ENCODE results near the gene NOX4.
"Not testable (repeated sequence)": the region's sequence is repeated elsewhere in the genome, so short reads cannot be mapped to it uniquely, and the experiment has no call there.

Gene NOX4

GRCh38 chr11:89379976-89380771 lies 111.0 kb downstream of the NOX4 start:
- not testable (repeated sequence) for DNase-seq

- not testable (repeated sequence) for DNase-seq
These were observed 112.2 kb downstream of the NOX4 start for GRCh38 chr11:89378986-89379385.

- DNase-seq: not testable (repeated sequence)
These were observed 121.8 kb downstream of the NOX4 start for GRCh38 chr11:89369356-89369755.

DNA sequence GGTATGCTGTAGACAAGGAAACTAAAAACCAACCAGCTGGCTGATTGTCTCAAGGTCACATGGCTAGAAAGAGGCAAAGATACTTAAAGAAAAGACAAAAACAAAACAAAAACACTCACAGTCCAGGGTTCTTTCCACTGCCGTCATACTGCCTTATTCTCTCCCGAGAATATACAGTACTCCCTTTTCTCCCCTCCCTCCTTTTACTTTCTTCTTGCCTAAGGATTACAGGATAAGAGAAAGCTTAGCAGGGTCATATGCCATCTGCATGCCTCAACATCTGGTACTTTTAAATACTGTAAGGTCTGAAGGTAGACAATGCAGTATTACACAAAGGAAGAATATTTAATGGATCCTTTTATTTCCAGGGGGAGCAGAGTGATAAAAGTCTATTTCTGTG lies 126.3 kb downstream of the NOX4 start:
- not testable (repeated sequence) for DNase-seq

DNA sequence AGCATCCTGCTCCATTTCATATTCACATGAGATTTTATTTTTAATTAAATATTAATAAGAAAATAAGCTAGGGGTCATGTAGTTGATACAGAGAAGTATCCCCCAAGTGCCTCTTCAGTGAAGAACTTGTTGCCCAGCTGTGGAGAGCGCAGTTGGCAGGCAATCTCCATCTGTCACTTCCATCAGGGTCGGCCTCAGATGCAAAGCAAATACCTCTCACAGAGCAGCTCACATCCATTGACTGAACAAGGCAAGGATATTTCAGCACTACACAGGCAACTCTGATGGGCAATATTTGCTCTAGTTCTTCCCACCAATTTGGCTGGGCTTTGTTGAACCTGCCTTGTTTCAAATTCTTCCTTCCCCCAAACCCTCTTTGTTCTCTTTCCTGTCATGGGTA lies 129.4 kb downstream of the NOX4 start:
- no peak for DNase-seq

- not testable (repeated sequence) for DNase-seq
These were observed 132.0 kb downstream of the NOX4 start for GRCh38 chr11:89359208-89359607.

DNA sequence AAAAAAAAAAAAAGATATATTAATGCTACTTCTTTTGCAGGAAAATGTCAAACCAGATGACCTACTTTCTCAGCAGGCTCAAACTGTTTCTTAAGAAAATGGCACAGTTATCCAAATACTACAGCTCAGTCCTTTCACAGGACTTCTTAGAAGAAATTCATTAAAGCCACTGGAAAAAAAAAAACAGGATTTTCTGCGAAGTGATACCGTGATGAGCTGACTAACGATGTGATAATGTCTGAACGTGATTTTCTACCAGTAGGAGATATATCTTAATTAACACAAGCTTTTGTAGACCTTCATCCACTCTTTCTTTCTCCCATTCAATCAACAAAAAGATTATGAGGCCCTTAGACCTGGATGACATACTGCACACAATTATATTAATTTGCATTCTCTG lies 132.4 kb downstream of the NOX4 start:
- DNase-seq: no peak

GRCh38 chr11:89355646-89356045 lies 135.5 kb downstream of the NOX4 start:
- DNase-seq: no peak

- DNase-seq: not testable (repeated sequence)
These were observed 136.7 kb downstream of the NOX4 start for GRCh38 chr11:89354513-89354912.

DNA sequence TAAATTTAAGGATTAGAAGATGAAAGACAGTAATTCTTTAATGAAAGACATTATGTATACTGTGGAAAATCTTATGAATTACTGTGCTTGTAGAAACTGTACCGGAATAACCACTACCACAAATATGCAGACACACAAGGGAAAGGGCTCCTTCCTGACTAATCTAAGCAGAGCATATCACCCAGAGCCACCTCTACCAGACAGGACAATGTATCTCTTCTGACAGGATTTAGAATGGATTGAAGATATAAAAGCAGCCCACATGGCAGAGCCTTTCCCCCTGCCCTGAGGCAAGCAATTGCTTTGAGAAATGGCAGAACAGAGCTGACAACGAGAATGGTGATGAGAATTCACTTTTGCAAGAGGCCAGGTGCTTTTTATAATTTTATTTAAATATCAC lies 144.1 kb downstream of the NOX4 start:
- DNase-seq: no peak

DNA sequence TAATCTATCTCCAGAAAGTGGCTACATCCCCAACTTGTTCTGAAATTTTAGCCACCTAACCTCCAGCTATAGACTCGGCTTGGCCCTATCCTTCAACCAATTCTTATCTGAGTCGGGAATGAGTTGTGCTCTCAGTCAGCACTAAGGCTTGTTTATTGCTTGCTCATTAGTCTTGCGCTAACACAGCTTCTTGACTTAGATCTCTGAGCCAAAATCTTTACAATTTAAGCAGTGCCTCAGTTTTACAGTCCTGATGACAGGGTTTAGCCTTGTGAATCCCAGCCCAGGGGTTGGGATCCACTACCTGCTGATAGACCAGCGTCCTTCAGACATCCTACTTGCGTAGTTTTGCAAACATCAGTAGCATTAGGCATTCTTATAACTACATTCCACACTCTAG lies 144.6 kb downstream of the NOX4 start:
- no peak for DNase-seq

GRCh38 chr11:89342880-89343572 lies 148.1 kb downstream of the NOX4 start:
- DNase-seq: not testable (repeated sequence)

GRCh38 chr11:89340450-89340849 lies 150.7 kb downstream of the NOX4 start:
- DNase-seq: not testable (repeated sequence)

GRCh38 chr11:89338073-89338472 lies 153.1 kb downstream of the NOX4 start:
- DNase-seq: not testable (repeated sequence)

- not testable (repeated sequence) for DNase-seq
These were observed 154.0 kb downstream of the NOX4 start for GRCh38 chr11:89337100-89337650.

- DNase-seq: peak in 1 of 2 experiments; percentile 39
These were observed 157.5 kb downstream of the NOX4 start for GRCh38 chr11:89333704-89334103.

DNA sequence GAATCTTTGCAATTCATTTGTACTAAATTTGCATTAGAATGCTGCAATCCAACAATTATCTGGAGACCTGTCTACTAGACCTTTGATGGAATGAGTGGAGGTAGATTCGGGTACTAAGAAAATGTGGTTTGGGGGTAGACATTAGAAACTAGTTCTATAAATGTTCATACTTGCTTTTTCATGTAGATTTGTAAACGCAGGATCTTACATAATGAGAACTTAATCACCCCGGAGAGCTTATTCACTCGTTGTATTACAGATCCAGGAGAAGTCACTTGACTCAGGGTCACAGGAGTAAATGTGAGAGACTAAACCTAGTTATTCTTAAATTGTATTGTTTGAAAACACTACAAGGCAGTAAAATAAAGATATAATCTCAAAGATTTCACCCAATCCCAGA lies 159.2 kb downstream of the NOX4 start:
- DNase-seq: not testable (repeated sequence)

GRCh38 chr11:89327885-89328284 lies 163.3 kb downstream of the NOX4 start:
- DNase-seq: no peak

DNA sequence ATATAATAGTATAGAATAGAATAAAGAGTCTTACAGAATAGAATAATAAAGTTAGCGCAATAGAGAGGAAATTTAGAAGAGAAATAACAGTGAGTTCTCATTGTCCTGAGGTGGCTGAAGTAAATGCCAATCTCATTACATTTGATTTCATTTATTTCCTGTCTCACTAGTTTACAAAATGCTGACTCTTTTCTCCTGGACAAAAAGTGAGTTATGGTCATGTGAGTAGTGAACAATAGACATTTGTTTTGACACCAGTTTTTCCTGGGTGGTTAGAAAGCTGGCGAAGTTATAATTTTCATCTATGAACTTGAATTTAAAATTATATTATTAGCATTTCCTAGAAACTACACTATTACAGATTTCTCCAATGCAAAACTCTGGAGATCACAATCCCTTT lies 169.8 kb downstream of the NOX4 start:
- DNase-seq: no peak

DNA sequence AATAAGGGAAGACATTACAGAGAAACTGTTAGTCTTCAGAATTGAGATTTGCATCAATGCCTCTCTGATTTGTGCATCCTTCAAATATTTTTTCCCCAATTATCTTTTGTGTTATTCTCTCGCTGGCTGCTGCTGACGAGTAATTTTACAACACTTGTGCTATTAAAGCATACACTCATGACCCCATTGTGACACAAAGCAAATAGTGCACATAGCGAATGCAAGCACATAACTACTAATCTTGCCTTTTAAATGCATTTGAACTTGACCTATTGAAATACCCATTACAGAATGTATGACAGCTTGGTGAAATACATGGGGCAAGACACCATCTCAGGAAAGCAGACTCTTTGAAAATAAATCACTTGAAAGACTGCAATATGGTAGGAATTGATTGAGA lies 180.6 kb downstream of the NOX4 start:
- peak in 1 of 2 experiments; percentile 75 for DNase-seq

- not testable (repeated sequence) for DNase-seq
These were observed 181.7 kb downstream of the NOX4 start for GRCh38 chr11:89309321-89309985.

- DNase-seq: not testable (repeated sequence)
These were observed 182.9 kb downstream of the NOX4 start for GRCh38 chr11:89308272-89308671.

- DNase-seq: not testable (repeated sequence)
These were observed 188.1 kb downstream of the NOX4 start for GRCh38 chr11:89303029-89303428.

Data from NCI-H2081 (cell line).